GM04503 (cell line): ENCODE results near the gene GREB1.

Experiments
- DNase-seq: peaks from one replicate; pipeline ENCODE4 v3.0.0-alpha.2; 2012; ENCODE audit warnings: low read depth

The GREB1 gene

DNA sequence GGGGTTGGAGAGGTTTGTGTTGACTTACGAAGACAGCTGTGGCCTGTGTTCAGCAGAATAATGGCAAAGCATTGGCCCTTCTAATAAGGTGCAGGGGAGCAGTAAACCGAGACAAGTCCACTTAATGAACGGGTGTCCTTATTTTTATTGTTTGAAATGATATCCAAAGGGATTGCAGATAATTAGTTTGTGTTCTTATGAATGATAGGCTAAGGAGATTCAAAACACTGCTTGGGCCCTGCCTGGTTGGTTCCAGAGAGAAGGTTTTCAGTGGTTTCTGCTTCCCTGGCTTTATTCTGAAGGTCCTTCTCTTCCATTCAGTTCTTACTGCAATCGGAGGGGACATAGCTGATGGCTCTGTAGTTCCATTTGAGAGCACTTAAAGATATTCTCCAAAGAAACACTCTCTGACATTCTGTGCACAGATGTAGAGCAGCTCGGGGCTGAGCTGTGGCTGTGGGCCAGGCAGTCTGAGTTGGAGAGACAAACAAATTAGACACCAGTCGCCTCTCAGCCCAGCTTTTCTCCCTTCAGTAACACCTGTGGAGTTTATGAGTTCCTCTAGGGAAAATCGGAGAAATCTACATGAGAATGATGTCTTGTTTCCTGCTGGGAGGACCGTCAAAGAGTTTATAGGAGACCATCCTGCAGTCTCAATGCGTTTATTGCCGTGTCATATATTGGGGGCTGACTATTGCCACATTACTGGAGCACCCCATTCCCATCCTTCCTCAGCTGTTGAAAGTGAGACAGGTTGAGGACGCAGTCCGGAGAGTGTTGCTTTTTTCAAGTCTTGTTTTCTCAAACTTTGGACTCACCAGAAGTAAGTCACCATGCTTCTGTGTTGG lies 6.5 kb downstream of the GREB1 start:
- no peak for DNase-seq

GRCh38 chr2:11540996-11541692 lies 7.3 kb downstream of the GREB1 start:
- no peak for DNase-seq

GRCh38 chr2:11541693-11542274 lies 7.9 kb downstream of the GREB1 start:
- DNase-seq, result no peak

- no peak for DNase-seq
Measured at GRCh38 chr2:11542275-11542819, 8.5 kb downstream of the GREB1 start.

- no peak for DNase-seq
Measured at GRCh38 chr2:11543337-11544216, 9.7 kb downstream of the GREB1 start.

DNA sequence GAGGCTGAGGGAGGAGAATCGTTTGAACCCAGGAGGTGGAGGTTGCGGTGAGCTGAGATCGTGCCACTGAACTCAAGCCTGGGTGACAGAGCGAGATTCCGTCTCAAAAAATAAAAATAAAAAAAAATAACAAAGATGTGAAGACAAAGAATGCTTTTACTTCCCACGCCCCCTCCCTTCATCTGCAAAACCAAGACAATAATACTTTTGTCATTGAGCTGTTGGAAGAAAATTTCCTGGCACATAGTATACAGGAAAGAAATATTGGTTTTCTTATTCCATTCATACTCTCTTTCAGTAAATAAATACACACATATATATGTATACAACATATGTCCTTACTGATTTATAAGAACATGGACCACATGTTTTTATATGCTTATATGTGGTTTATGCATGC lies 12.2 kb downstream of the GREB1 start:
- DNase-seq, result no peak

DNA sequence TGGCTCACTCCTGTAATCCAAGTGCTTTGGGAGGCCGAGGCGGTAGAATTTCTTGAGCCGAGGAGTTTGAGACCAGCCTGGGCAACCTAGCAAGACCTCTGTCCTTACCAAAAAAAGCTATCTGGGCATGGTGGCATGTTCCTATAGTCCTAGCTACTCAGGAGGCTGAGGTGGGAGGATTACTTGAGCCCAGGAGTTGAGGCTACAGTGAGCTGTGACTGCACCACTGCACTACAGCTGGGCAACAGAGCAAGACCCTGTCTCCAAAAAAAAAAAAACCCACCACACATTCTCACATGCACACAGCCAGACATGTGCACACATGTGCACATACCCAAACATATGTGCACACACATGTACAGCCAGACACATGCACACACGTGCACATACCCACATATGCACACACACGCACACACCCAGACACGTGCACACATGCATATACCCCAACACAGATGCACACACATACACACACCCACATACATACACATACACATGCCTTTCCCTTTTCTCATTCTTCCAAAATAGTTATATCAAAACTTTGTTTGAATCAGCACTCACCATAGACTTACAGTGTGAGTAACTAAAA lies 14.2 kb downstream of the GREB1 start:
- no peak for DNase-seq

DNA sequence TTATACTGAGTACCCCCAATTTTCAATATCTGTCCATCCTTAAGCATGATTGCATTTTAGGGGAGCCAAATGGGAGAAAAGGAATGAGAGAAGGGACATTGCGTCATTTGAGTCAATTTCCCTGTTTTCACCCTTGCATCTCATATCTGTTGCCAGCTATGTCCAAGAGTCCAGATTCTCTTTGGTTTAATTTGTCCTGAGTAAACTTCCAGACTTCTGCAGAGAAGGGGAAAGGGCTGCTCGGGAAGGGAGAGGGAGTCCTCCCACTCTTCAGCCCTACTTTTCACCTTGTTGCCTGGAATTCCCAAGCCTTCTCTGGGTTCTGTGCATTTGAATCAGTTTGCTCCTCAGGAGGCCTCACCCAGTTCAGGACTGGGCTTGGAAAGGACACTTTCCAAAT lies 16.5 kb downstream of the GREB1 start:
- no peak for DNase-seq

DNA sequence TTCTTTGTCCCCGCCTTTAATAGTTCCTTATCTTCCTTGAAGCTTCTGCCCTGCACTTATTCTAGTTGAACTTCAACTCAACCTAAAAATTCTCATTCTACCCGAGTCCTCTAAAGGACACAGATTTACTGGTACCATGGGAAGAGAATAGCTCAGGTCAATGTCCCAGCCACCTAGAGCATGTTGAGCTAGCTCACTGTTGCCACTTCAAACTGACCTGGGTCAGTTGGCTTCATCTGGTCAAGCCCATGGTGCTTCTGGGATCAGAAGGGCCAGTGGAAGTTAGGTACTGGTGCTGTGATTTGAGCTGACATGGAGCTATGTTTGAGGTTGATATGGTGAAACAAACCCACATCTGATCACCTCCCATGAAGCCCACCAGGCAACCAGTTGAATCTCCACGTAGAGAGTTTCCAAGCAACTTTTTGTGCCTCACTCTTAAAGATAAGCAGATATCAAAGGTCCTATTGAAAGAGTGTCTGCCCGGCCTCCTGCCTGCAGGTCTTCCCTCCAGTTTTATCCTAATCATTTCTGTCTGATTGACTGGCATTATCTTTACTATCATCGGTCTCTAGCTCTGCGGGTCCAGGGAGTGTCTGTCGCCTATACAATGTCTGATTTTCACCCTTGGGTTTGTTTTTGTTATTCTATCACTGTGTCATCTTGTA lies 17.2 kb downstream of the GREB1 start:
- DNase-seq, result no peak

GRCh38 chr2:11551569-11552259 lies 17.9 kb downstream of the GREB1 start:
- no peak for DNase-seq

GRCh38 chr2:11552260-11552638 lies 18.4 kb downstream of the GREB1 start:
- no peak for DNase-seq

- DNase-seq, result peak; percentile 10
Measured at GRCh38 chr2:11553661-11554398, 20.0 kb downstream of the GREB1 start.

- DNase-seq, result no peak
Measured at GRCh38 chr2:11554399-11554716, 20.5 kb downstream of the GREB1 start.

DNA sequence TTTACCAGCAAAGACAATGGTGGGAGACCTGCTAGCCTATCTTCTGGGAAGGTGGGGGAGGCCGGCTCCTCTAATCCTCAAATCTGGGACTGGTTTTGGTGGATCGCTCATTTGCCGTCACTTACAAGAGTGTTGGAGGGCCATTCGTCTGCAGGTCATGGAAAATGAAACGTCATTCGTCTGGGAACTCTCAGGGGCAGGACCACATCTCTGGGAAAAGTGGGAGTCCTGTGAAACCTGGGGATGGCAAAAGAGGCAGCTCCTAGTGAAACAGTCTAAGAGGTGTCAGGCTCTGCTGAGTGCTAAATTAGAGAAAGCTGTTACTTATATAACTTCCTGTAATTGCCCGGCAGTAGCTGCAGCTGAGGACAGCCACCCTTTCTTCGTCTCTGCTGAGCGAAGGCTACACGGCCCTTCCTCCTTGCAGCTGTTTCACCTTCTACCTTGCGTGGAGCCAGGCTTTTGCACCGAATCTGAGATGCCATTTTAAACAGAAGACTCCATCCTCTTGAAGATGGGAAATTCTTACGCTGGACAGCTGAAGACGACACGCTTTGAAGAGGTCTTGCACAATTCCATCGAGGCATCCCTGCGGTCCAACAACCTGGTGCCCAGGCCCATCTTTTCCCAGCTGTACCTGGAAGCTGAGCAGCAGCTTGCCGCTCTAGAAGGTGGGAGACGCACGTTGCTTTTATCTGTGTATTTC lies 22.4 kb downstream of the GREB1 start:
- no peak for DNase-seq

GRCh38 chr2:11558214-11558886 lies 24.5 kb downstream of the GREB1 start:
- DNase-seq, result no peak

- DNase-seq, result no peak
Measured at GRCh38 chr2:11559066-11559785, 25.4 kb downstream of the GREB1 start.

DNA sequence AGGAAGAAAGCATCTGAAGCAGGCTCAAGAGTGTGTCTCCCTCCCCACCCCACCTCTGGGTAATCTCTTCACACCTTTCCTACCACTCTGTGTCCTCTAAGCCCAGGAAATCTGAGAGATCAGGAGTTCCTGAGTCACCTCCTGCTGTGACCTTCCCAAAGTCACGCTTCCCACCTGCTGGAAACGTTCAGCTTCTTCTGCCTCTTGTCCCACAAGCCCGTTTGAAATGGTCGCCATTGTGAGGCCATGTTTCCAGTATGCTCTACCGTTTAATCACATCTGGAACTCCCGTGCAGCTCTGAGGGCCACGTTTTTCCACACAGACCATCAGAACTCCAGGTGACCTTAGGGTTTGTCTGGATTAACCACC lies 25.9 kb downstream of the GREB1 start:
- DNase-seq, result no peak

- DNase-seq, result no peak
Measured at GRCh38 chr2:11560806-11561205, 27.0 kb downstream of the GREB1 start.
